Measurements from ENCODE around the gene SEM1.

DNA sequence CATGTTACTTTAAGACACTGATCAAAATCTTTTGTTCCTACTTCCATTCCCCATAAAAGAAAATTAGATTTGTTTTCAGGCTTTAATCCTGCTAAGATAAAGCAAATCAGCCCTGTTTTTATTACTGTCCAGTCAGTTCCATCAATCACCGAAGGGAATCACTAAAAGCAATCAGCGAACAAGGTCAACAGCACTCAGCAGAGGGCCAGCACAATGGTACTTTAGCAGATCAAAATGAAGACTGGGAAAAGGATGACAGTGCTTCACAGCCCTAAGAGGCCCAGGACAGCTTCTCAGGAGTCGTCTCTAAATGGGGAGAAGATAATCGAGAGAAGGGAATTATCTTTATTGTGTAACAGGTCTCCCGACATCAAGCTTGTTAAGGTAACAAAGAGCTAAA, 32.7 kb downstream of the SEM1 start:
- TF ChIP-seq POLR2A (IDR thresholded peaks at IDR 0.05; ENCODE audit: low read depth, low read length) (no peak), POLR2AphosphoS5 (IDR thresholded peaks at IDR 0.05; ENCODE audit: low read depth, low read length) (no peak), TAF1 (IDR thresholded peaks at IDR 0.05; ENCODE audit: borderline replicate concordance, low read depth, low read length) (no peak)

Data from GM12892 (cell line).